ENCODE data around the gene HAUS3. TPM values are rescaled to one million over a fixed set of nuclear protein-coding genes. Genes with fewer than 3 reads are reported as not detected.

The HAUS3 gene
- total RNA-seq, 1 experiment from 2014 or later, result 11.2 TPM

- in situ Hi-C loops (cut with HindIII; ENCODE audit: low pct_unique_long_range_greater_than_20kb, low sequenced_read_pairs) (no loop called here), intact Hi-C loops (cut with micrococcal nuclease; ENCODE audit: unreplicated experiment) (no loop called here)
- Histone ChIP-seq H3K36me3 (ENCODE audit: control insufficient read depth, insufficient read depth, low read length) (no peaks in the 10 kb centered on the region), H3K27me3 (ENCODE audit: control insufficient read depth, insufficient read depth, low read length) (no peaks in the 10 kb centered on the region), H3K4me1 (ENCODE audit: control insufficient read depth, insufficient read depth, low read length) (peaks cover 6% of the 10 kb centered on the region), H3K4me3 (ENCODE audit: low read depth in 2 of 2, low read length in 2 of 2) (no peak overlapping the region), H3K9me3 (ENCODE audit: control insufficient read depth, insufficient read depth, low read depth, low read length) (no peaks in the 10 kb centered on the region), H3K27ac (ENCODE audit: low read length) (no peak overlapping the region)
- TF ChIP-seq TCF7L2 (IDR thresholded peaks at IDR 0.05; ENCODE audit: low read depth, low read length) (no peak), CTCF (IDR thresholded peaks at IDR 0.05) (no peak), REST (IDR thresholded peaks at IDR 0.05; ENCODE audit: insufficient read depth in 1 of 2, low read depth in 2 of 2, low read length in 1 of 2) (no peak), SIN3A (IDR thresholded peaks at IDR 0.05; ENCODE audit: borderline replicate concordance, insufficient read depth, low read depth, low read length) (no peak), POLR2AphosphoS5 (IDR thresholded peaks at IDR 0.05; ENCODE audit: low read depth, low read length) (no peak)
- DNase-seq (ENCODE audit: low read depth, low spot score) (no peak), ATAC-seq (no peak; the same call in 1 of the 2 replicates)
- POLR2A ChIA-PET, result no interaction called here
- BruUV-seq (replicated peaks), result no TSS peak
- CTCF ChIA-PET, result no interaction called here
These were observed 6.3 kb upstream of the HAUS3 start for GRCh38 chr4:2248044-2248780.

- BruUV-seq (replicated peaks), result no TSS peak
- no peaks in the 10 kb centered on the region for H3K27me3 ChIP-seq (ENCODE audit: control insufficient read depth, insufficient read depth, low read length)
- H3K9me3 ChIP-seq (ENCODE audit: control insufficient read depth, insufficient read depth, low read depth, low read length), result no peaks in the 10 kb centered on the region
- no peaks in the 10 kb centered on the region for H3K36me3 ChIP-seq (ENCODE audit: control insufficient read depth, insufficient read depth, low read length)
- in situ Hi-C loops (cut with HindIII; ENCODE audit: low pct_unique_long_range_greater_than_20kb, low sequenced_read_pairs), result no loop called here
- POLR2A ChIA-PET, result no interaction called here
- CTCF ChIA-PET, result no interaction called here
- DNase-seq (ENCODE audit: low read depth, low spot score), result no peak
- no peak for ATAC-seq
- H3K27ac ChIP-seq (ENCODE audit: low read length), result no peak overlapping the region
- H3K4me3 ChIP-seq (ENCODE audit: low read depth in 2 of 2, low read length in 2 of 2), result no peak overlapping the region
- intact Hi-C loops (cut with micrococcal nuclease; ENCODE audit: unreplicated experiment), result no loop called here
- TF ChIP-seq CTCF (IDR thresholded peaks at IDR 0.05), result no peak
- TF ChIP-seq POLR2AphosphoS5 (IDR thresholded peaks at IDR 0.05; ENCODE audit: low read depth, low read length), result no peak
- no peak for TF ChIP-seq TCF7L2 (IDR thresholded peaks at IDR 0.05; ENCODE audit: low read depth, low read length)
- no peak for TF ChIP-seq SIN3A (IDR thresholded peaks at IDR 0.05; ENCODE audit: borderline replicate concordance, insufficient read depth, low read depth, low read length)
- no peak for TF ChIP-seq REST (IDR thresholded peaks at IDR 0.05; ENCODE audit: insufficient read depth in 1 of 2, low read depth in 2 of 2, low read length in 1 of 2)
- H3K4me1 ChIP-seq (ENCODE audit: control insufficient read depth, insufficient read depth, low read length), result peaks cover 6% of the 10 kb centered on the region
These were observed 5.5 kb upstream of the HAUS3 start for GRCh38 chr4:2247128-2248043.
